Bone marrow (tissue), 2 donors: ENCODE results near the gene CACNA2D3.
"Not testable (repeated sequence)": the region's sequence is repeated elsewhere in the genome, so short reads cannot be mapped to it uniquely, and the experiment has no call there.

Experiments used
- DNase-seq, 2 donors: peaks; one replicate each; lab custom pipeline; 2025; lab: John Stamatoyannopoulos, UW

The CACNA2D3 gene

DNA sequence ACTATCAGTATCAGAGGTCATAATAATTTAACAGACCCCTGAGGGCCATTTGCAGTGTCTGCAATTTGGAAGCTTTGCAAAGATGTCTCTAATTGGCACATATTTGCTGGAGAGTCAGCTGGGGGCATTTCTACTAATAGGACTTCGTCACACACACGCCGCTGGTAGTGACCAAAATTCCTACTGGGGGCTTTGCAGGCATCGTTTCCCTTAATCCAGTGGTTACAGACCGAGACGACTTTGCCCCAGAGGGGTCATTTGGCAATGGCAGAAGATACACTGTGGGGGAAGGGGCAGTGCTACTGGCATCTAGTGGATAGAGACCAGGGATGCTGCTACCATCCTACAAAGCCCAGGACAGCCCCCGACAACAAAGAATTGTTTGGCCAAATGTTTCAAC lies 956.5 kb downstream of the CACNA2D3 start:
- no peak for DNase-seq

DNA sequence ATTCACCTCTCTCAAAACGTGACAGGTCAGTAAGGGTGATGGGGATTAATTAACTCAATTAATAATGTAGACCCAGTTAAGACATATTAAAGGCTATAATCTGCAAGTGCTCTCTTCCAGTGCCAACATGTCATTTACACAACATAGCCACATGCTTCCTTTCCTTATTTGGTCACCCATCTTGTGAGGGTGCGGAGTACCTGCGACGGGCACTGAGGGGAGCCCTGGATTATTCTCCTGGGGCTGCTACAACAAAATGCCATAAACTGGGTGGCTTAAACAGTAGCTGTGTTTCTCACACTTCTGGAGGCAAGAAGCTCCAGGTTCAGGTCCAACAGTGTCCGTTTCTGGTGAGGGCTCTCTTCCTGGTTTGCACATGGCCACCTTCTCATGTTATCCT lies 962.9 kb downstream of the CACNA2D3 start:
- DNase-seq, result no peak

DNA sequence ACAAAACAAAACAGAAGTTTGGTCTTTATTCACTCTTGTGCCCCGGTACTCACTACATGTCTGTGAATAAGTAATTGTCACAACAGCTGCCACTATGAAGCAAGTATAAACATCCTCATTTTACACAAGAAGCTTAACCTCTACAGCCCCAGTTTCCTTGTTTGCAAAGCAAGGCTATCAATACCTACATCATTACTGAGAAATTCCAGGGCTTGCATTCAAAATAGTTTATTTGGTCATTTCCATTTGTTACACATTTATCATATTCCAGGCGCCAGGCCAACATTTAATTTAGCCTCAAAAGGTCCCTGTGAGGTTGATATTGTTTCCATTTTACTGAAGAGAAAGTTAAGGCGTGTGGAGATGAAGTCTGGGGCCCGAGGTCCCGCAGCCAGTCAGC lies 966.9 kb downstream of the CACNA2D3 start:
- no peak for DNase-seq

DNA sequence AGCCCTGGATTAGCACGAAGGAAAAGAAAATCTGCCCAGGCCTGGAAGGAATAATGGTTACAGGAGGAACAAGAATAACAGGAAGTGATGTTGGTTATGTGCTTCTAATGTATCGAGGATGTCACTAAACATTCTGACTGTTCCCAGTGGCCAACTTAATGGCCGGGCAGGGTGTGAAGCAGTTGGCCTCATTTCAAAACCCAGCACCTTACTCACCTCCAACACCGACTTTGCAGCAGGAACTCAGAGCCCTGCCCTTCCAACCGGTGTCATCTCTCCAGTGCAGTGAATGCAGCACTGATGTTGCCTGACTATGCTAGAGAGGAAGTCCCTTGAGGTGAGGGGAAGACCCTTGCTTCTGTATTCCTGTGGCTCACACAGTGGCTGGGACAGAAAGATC lies 967.9 kb downstream of the CACNA2D3 start:
- no peak for DNase-seq

DNA sequence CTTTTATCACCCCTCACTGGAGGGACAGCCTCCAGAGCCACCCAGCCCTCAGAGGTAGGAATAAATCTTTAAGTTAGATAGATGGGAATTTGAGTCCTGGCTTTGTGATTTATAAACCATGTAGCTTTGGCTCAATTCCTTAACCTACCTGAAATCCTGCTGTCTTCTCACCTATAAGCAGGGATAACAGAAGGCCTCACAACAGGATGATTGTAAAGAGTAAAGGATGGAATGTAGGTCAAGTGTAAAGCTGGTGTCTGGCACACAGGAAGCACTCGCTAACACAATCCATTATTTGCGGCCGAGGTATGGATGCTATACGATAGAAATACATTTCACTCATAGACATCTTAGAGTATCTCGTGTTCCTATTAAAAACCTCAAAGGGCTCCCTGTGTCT lies 968.4 kb downstream of the CACNA2D3 start:
- no peak for DNase-seq

DNA sequence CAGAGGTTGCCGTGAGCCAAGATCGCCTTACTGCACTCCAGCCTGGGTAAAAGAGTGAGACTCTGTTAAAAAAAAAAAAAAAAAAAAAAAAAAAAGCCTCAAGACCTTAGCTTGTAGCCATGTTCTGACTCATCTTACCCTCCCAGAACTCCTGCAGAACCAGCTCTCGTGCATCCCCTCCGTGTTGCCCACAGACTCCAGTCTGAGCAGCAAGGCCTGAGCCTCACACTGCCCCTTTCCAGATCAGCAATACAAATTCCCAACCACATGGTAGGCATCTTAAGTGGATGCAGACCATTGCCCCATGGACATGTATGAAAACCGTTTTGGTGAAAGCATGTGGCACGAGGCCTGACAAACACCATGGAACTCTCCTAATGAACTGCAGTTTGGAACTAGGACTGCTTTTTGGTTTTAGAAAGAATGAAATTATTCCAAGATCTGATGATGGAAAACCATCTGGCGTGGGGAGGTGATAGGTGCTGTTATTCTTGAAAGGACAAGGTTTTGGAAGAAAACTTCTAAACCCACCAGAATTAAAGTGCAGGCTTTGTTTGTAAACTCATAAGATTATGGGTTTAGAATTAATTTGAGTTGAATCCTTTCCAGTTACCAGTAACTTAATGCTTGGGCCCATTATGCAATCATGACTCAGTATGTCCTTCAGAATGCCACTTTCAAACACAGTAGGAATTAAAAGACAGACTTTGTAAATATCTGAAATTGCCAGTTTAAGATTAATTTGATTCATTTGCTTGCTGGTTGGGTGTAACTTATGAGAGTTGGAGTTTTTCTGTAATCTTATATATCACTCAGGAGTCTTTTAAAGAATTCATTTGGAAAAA lies 969.3 kb downstream of the CACNA2D3 start:
- DNase-seq, result no peak

DNA sequence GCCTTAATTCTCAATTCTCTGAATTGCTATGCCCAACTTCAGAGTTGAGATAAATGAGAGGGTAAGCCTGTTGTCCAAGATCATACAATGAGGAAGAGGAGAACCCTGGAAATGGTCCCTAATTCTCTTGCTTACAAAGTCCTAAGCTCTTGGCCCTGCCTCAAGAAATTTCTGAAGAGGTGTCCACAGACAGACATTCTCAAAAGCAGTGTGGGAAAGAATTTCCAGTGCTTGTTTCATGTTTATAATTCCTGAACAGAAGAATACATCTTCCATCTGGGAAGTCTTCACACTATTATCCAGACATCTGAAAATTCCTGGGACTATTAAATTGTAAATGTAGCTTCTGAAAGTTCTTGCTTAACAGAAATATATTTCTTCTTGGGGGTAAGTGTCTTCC lies 972.3 kb downstream of the CACNA2D3 start:
- DNase-seq, result no peak

DNA sequence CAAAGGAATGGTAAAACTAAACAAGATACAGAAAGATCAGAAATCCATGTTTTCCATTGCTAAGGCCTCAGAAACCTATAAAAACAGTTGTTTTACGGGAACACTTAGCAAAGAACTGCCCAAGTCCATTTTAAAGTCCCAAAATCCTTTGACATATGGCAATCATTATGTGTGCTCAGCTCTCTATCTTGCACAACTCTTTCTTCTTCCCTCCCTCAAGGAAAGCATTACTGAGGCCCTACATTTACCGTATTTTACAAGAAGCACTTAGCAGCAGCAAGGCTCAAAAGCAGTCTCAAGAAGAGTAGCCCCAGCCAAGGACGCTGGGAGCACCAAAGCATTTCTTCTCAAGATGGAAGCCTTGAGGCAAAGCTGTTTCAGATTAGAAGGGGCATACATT lies 975.1 kb downstream of the CACNA2D3 start:
- DNase-seq, result no peak

DNA sequence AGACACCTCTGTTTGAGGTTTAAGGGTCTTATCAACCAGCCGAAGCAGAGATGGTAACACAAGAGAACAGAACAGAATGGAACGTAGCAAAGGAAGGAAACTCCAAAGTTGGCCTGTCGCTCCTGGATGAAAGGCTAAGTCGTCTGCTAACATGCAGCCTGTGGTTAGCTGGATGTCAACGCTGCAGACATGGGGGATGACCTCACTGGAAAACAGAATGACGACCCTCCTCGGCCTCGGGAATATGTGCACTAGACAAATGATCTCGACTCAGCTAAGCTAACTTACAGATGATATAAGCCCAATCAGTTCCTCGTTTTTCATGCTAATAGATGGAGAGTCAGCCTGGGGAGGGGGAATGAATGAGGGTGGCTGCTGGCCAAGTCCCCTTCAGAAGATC lies 983.3 kb downstream of the CACNA2D3 start:
- no peak for DNase-seq

DNA sequence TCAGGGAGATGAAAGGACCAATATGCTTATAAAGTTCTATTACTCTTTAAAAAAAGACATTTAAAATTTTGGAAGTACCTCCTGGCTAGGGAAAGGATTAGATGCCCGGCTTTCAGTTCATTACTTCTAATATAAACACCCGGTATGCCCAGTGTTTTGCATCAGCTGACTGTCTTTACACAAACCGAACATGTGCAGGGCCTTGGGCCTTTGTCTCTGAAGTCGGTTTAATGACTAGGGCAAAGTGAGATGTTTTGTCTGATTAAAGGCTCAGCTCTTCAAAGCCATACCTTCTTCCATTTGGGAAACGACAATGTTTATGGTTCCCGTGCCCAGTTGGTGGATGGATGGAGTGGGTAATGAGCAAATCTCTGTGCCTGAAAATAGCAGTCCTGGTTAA lies 984.8 kb downstream of the CACNA2D3 start:
- no peak for DNase-seq

DNA sequence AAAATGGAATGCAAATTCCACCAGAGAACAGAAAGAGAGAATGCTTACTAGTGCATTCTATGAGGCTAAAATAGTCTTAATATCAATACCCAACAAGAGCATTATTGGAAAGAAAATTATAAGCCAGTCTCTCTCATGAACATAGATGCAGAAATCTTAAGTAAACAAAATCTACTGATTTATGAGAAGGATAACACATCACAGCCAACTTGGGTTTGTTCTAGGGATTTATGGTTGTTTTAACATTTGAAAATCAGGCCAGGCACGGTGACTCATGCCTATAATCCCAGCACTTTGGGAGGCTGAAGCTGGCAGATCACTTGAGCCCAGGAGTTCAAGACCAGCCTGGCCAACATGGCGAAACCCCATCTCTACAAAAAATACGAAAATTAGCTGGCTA lies 989.6 kb downstream of the CACNA2D3 start:
- DNase-seq, result not testable (repeated sequence)

DNA sequence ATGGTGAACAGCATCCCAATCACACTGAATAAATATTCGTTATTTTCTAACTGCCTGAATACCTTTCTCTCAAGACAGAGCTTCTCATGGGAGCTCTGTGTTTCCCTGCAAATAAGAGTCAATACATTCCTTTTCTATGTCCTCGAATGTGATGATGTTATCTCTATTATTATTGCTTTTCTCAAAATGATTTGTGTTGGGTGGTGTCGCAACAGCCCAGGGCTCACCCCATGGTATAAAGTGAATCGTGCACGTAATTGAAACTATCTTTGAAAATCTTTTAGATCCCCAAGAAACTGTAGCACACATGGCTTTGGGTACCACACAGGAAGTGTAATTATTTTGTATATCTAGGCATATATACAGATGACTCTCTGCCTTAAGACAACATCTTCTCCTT lies 996.1 kb downstream of the CACNA2D3 start:
- DNase-seq, result no peak

DNA sequence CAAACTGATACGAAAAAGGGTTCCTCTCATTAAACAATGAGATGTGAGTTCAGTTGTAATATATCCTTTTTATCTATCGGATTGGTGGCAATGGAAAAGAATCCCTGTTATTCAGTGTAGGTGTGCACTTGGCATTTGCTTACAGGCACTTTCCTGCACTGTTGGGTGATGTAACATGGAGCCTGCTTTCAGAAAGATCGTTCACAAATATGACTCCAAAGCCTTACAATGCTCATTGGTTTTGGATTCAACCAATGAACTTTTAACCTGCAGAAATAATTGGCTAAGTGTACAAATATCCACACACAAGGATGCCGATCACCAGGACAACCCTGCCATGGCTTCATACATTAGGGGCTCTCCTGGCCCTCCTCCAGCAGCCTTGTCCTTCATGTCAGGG lies 996.9 kb downstream of the CACNA2D3 start:
- DNase-seq, result no peak

DNA sequence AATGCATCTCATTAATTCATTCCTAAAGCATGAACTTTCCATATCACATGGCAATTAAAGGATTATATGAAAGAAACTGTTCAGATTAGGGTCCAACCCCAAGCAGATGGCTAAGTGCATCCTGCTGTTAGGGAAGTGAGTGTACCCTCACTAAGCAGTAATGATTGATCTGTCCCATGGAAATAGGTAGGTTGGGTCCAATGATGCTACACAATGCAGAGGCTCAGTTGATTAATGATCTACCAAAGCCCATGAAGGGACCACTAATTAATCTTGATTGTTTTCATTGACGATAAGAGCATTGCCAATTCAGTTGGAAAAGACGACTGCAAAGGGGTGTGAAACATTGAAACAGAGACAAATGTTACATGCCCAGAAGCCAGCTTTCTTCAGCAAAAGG lies 1000.0 kb downstream of the CACNA2D3 start:
- no peak for DNase-seq
